Stimulated activated naive CD8-positive, alpha-beta T cell treated with anti-CD3 and anti-CD28 coated beads, Interleukin-15, Interleukin-2, amounts not matched to agents 100 U/mL and 50 U/mL, for 24 hours (primary cell): ENCODE results near the gene TTF2.

Experiments
- ATAC-seq: fragments of 150-1000 bp; cut with Tn5 transposase; one replicate; pipeline ENCODE4 v1.10.0; 2021
- DNase-seq: peaks from one replicate; pipeline ENCODE4 v3.0.0; 2021

TTF2 gene

GRCh38 chr1:117059678-117060440, at the start of gene TTF2:
Gene TTF2 (plus strand): TSS chr1:117060326. CDS start chr1:117060347, 21 bp downstream.
- ATAC-seq (peak; percentile 94), DNase-seq (peak; percentile 95)

GRCh38 chr1:117011334-117011733, 48.8 kb upstream of the TTF2 start:
- no peak for DNase-seq
- no peak for ATAC-seq

- DNase-seq (no peak), ATAC-seq (no peak)
These were observed 46.7 kb upstream of the TTF2 start for GRCh38 chr1:117013309-117013858.

GRCh38 chr1:117014209-117014608, 45.9 kb upstream of the TTF2 start:
- peak; percentile 73 for ATAC-seq
- DNase-seq, result no peak

- ATAC-seq, result no peak
- no peak for DNase-seq
These were observed 44.4 kb upstream of the TTF2 start for GRCh38 chr1:117015724-117016123.

- DNase-seq (no peak), ATAC-seq (no peak)
These were observed 43.1 kb upstream of the TTF2 start for GRCh38 chr1:117017062-117017461.

GRCh38 chr1:117017648-117018047, 42.5 kb upstream of the TTF2 start:
- DNase-seq (no peak), ATAC-seq (peak; percentile 20)

GRCh38 chr1:117020526-117021156, 39.5 kb upstream of the TTF2 start:
- ATAC-seq, result no peak

GRCh38 chr1:117022114-117022513, 38.0 kb upstream of the TTF2 start:
- no peak for DNase-seq
- ATAC-seq, result no peak

More at GRCh38 chr1:117020526-117021156, 39.5 kb upstream of the TTF2 start:
- DNase-seq, result no peak

GRCh38 chr1:117025568-117025967, 34.6 kb upstream of the TTF2 start:
- ATAC-seq, result no peak
- DNase-seq, result no peak

- DNase-seq (no peak), ATAC-seq (no peak)
These were observed 33.8 kb upstream of the TTF2 start for GRCh38 chr1:117026361-117026760.

GRCh38 chr1:117029685-117030084, 30.4 kb upstream of the TTF2 start:
- DNase-seq (no peak), ATAC-seq (no peak)

- no peak for DNase-seq
- ATAC-seq, result no peak
These were observed 29.8 kb upstream of the TTF2 start for GRCh38 chr1:117030271-117030877.

- ATAC-seq, result no peak
- DNase-seq, result no peak
These were observed 27.9 kb upstream of the TTF2 start for GRCh38 chr1:117032266-117032665.

- ATAC-seq (no peak), DNase-seq (no peak)
These were observed 27.2 kb upstream of the TTF2 start for GRCh38 chr1:117032681-117033539.

GRCh38 chr1:117033772-117034171, 26.4 kb upstream of the TTF2 start:
- ATAC-seq (no peak), DNase-seq (no peak)

- ATAC-seq (no peak), DNase-seq (no peak)
These were observed 25.3 kb upstream of the TTF2 start for GRCh38 chr1:117034791-117035290.

- no peak for DNase-seq
- no peak for ATAC-seq
These were observed 24.1 kb upstream of the TTF2 start for GRCh38 chr1:117036018-117036461.

GRCh38 chr1:117037802-117038201, 22.3 kb upstream of the TTF2 start:
- no peak for DNase-seq
- ATAC-seq, result no peak

- ATAC-seq, result no peak
- no peak for DNase-seq
These were observed 21.9 kb upstream of the TTF2 start for GRCh38 chr1:117038236-117038635.

- ATAC-seq (no peak), DNase-seq (no peak)
These were observed 15.9 kb upstream of the TTF2 start for GRCh38 chr1:117044217-117044616.

- no peak for ATAC-seq
- no peak for DNase-seq
These were observed 14.5 kb upstream of the TTF2 start for GRCh38 chr1:117045644-117046043.
